HG03439 (cell line): ENCODE data around the gene CLIC4.
"Not testable (repeated sequence)": the region's sequence is repeated elsewhere in the genome, so short reads cannot be mapped to it uniquely, and the experiment has no call there.

Source experiments
- ATAC-seq: cut with Tn5 transposase; IDR thresholded peaks from one replicate; pipeline ENCODE4 v1.9.1; 2021; ENCODE audit warnings: mild to moderate bottlenecking, moderate library complexity; ENCODE audit not compliant: unreplicated experiment

The CLIC4 gene

GRCh38 chr1:24769656-24770651, 24.7 kb downstream of the CLIC4 start:
- no peak for ATAC-seq

- ATAC-seq = no peak
These were observed 25.6 kb downstream of the CLIC4 start for GRCh38 chr1:24770881-24771280.

GRCh38 chr1:24771574-24771973, 26.3 kb downstream of the CLIC4 start:
- no peak for ATAC-seq

- ATAC-seq = no peak
These were observed 28.4 kb downstream of the CLIC4 start for GRCh38 chr1:24773618-24774017.

DNA sequence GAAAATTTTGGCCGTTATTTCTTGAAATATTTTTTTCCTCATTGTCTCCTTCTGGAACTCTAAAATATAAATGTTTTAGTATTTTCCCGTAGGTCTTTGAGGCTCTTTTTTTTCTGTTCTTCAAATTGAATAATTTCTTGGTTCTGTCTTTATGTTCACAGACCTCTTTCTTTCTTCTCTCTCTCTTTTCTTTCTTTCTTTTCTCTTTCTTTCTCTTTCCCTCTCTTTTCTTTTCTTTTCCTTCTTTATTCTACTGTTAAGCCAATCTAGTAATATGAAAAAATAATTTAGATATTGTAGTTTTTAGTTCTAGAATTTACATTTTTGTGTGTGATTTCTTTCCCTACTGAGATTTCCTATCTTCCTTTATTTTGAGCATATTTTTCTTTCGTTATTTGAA, 30.1 kb downstream of the CLIC4 start:
- no peak for ATAC-seq

DNA sequence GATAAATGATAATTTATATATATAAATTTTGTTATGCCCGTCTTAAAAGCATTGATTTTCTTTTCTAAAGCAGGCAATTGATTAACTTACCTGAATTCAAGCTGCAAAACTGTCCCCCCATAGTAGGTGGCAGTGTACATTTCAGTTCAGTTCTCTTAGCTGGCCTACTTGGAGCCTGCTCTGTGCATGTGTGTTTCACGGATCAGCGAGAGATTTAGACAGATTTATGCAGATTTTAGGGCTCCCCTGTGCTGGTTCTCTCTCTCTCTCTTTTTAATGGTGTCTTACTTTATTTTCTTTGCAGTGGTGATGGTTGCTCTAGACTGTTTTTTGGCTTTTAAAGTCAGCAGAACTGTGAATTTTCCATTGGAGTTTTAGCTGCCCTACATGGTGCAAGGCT, 30.7 kb downstream of the CLIC4 start:
- ATAC-seq = no peak

- no peak for ATAC-seq
These were observed 31.6 kb downstream of the CLIC4 start for GRCh38 chr1:24776821-24777220.

DNA sequence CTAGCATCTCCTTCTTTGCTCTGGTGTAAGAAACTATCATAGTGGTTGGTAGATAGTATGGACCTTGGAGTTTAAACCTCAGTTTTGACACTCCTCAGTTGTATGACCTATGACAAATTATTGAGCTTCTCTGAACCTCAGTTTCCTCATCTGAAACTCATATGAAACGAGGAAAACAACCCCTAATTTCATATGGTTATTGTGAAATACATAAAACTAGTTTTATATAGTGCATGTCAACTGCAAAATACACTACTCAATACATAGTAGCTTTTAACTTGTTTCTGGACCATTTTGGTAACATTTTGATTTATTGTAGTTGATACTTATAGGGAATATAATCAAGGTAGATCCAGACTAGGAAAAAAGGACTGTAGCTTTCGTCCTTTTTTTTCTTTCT, 32.9 kb downstream of the CLIC4 start:
- ATAC-seq = no peak

- not testable (repeated sequence) for ATAC-seq
These were observed 34.0 kb downstream of the CLIC4 start for GRCh38 chr1:24779199-24779598.

GRCh38 chr1:24779689-24780464, 34.6 kb downstream of the CLIC4 start:
- no peak for ATAC-seq

DNA sequence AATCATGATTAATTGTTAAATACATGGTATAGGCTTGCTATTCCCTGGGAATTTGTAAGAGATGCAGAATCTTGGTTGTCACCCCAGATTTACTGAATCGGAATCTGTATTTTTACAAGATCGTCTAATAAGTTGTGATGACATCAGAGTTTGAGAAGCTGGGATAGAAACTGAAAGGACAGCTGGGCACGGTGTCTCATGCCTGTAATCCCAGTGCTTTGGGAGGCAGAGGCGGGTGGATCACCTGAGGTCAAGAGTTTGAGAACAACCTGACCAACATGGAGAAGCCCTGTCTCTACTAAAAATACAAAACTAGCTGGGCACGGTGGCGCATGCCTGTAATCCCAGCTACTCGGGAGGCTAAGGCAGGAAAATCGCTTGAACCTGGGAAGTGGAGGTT, 35.4 kb downstream of the CLIC4 start:
- not testable (repeated sequence) for ATAC-seq

- no peak for ATAC-seq
These were observed 37.4 kb downstream of the CLIC4 start for GRCh38 chr1:24782689-24783088.

- ATAC-seq = no peak
These were observed 38.5 kb downstream of the CLIC4 start for GRCh38 chr1:24783713-24784112.

GRCh38 chr1:24786191-24786590, 40.9 kb downstream of the CLIC4 start:
- no peak for ATAC-seq

DNA sequence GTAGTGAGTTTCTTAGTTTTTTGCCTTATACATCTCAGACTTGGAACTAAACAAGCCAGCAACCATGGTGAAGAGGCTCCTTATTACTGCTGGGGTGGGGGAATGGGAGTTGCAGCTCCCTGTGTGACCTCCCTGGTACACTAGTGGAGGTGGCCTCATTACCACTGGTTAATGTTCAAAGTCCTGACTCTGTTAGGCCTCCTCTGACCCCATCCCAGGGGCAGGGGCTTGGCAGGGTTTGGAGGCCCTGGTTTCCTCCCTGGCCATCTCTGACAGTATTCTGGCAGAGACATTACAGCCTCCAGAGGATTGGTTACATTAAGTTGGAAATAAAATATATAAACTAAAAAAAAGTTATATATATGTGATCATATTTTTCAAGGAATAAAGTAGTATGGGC, 45.2 kb downstream of the CLIC4 start:
- no peak for ATAC-seq

GRCh38 chr1:24793447-24794129, 48.3 kb downstream of the CLIC4 start:
- ATAC-seq = no peak

- not testable (repeated sequence) for ATAC-seq
These were observed 48.9 kb downstream of the CLIC4 start for GRCh38 chr1:24794130-24794502.

- ATAC-seq = no peak
These were observed 50.0 kb downstream of the CLIC4 start for GRCh38 chr1:24795236-24795635.

- no peak for ATAC-seq
These were observed 51.3 kb downstream of the CLIC4 start for GRCh38 chr1:24796524-24796923.

GRCh38 chr1:24799242-24799641, 54.0 kb downstream of the CLIC4 start:
- not testable (repeated sequence) for ATAC-seq

GRCh38 chr1:24801176-24801575, 55.9 kb downstream of the CLIC4 start:
- ATAC-seq = no peak
